KMS-11 (cell line): ENCODE measurements around the gene AJUBA.

Source experiments
- H2AFZ ChIP-seq: fragments of 200-600 bp; sonication (generic); 2 replicates; pipeline ENCODE4 v1.6.1; 2016; ENCODE audit warnings: antibody characterized with exemption, mixed run types, low read depth
- H3K27ac ChIP-seq: fragments of 200-600 bp; sonication (generic); 2 replicates; pipeline ENCODE4 v1.6.1; 2016; ENCODE audit warnings: mild to moderate bottlenecking, mixed run types
- H3K27me3 ChIP-seq: fragments of 200-600 bp; sonication (generic); 2 replicates; pipeline ENCODE4 v1.6.1; 2017; ENCODE audit warnings: mild to moderate bottlenecking, low read depth, mixed run types, moderate library complexity; ENCODE audit not compliant: insufficient read depth
- H3K36me3 ChIP-seq: fragments of 200-600 bp; sonication (generic); 2 replicates; pipeline ENCODE4 v1.6.1; 2017; ENCODE audit warnings: mild to moderate bottlenecking, mixed run types; ENCODE audit not compliant: insufficient read depth
- H3K4me1 ChIP-seq: fragments of 200-600 bp; sonication (generic); 2 replicates; pipeline ENCODE4 v1.6.1; 2016; ENCODE audit warnings: mild to moderate bottlenecking, low read depth, mixed run types; ENCODE audit not compliant: poor library complexity, severe bottlenecking
- H3K4me2 ChIP-seq: fragments of 200-600 bp; sonication (generic); 2 replicates; pipeline ENCODE4 v1.7.0; 2016; ENCODE audit warnings: mild to moderate bottlenecking, mixed run types
- H3K4me3 ChIP-seq: fragments of 200-600 bp; sonication (generic); IDR thresholded peaks from 2 replicates; pipeline ENCODE4 v1.6.1; 2017; ENCODE audit warnings: low read depth, low read length, mixed read lengths; ENCODE audit not compliant: insufficient read depth
- H3K79me2 ChIP-seq: fragments of 200-600 bp; sonication (generic); 2 replicates; pipeline ENCODE4 v1.6.1; 2016; ENCODE audit warnings: low read depth, mixed run types; ENCODE audit not compliant: insufficient read depth
- H3K9ac ChIP-seq: fragments of 200-600 bp; sonication (generic); 2 replicates; pipeline ENCODE4 v1.6.1; 2016; ENCODE audit warnings: mild to moderate bottlenecking, mixed run types
- H4K20me1 ChIP-seq: fragments of 200-600 bp; sonication (generic); 2 replicates; pipeline ENCODE4 v1.6.1; 2016; ENCODE audit warnings: mild to moderate bottlenecking, mixed run types; ENCODE audit not compliant: insufficient read depth
- CTCF ChIP-seq: fragments of 200-600 bp; sonication (generic); conservative IDR thresholded peaks from 2 replicates; pipeline ENCODE4 v1.6.1; 2017; ENCODE audit warnings: low read depth, mild to moderate bottlenecking, antibody characterized with exemption, low read length, moderate library complexity, mixed read lengths

The AJUBA gene

GRCh38 chr14:22982477-22983245 is at the start of gene AJUBA:
TSS of gene AJUBA (minus strand) at chr14:22982551. CDS start at chr14:22982266, 285 bp downstream.
- Histone ChIP-seq H3K79me2 (no peaks in the 10 kb centered on the region), H3K4me2 (peak within 1 kb of the TSS; percentile 38), H3K4me1 (no peaks in the 10 kb centered on the region), H3K36me3 (no peaks in the 10 kb centered on the region), H3K4me3 (no peak within 1 kb of the TSS), H3K9ac (no peak within 1 kb of the TSS), H4K20me1 (no peaks in the 10 kb centered on the region), H3K27me3 (no peaks in the 10 kb centered on the region), H2AFZ (peak within 1 kb of the TSS; percentile 38; the same call in 1 of the 2 replicates), H3K27ac (no peak within 1 kb of the TSS)
- no peak for TF ChIP-seq CTCF

- no peak for TF ChIP-seq CTCF
- peaks cover 17% of the 10 kb centered on the region for H3K79me2 ChIP-seq
- H3K4me2 ChIP-seq, result no peak overlapping the region
- H3K4me1 ChIP-seq, result peaks cover 12% of the 10 kb centered on the region
- H3K36me3 ChIP-seq, result 0 out of 2 replicates have a peak, but pooled peaks cover 6% of the 10 kb centered on the region
- H3K9ac ChIP-seq, result no peak overlapping the region
- no peaks in the 10 kb centered on the region for H4K20me1 ChIP-seq
- no peaks in the 10 kb centered on the region for H3K27me3 ChIP-seq
- H3K4me3 ChIP-seq, result no peak overlapping the region
- H2AFZ ChIP-seq, result no peak overlapping the region
- no peak overlapping the region for H3K27ac ChIP-seq
Measured at GRCh38 chr14:23030936-23031335, 48.6 kb upstream of the AJUBA start.

DNA sequence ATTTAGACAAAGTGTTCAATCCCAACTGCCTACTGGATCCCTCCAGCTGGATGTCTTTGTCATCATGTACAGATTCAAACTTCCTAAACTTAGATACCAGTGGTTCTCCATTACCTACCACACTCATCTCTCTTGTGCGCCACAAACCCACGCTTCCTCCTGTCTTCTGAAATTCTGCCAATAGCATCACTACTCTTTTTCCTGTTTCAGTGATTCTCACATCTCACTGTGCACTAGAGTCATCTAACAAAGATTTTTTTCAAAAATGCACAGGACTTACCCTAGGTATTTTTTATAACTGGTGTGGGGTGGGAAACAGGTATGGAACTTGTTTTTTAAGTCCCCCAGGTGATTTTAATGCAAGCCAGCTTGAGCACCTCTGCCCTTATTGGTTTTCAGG is 46.4 kb upstream of the AJUBA start:
- no peak for TF ChIP-seq CTCF
- Histone ChIP-seq H3K4me2 (no peak overlapping the region), H3K9ac (no peak overlapping the region), H3K36me3 (0 out of 2 replicates have a peak, but pooled peaks cover 6% of the 10 kb centered on the region), H3K79me2 (peaks cover 10% of the 10 kb centered on the region), H2AFZ (no peak overlapping the region), H3K27ac (no peak overlapping the region), H3K27me3 (no peaks in the 10 kb centered on the region), H4K20me1 (no peaks in the 10 kb centered on the region), H3K4me3 (no peak overlapping the region), H3K4me1 (peaks cover 4% of the 10 kb centered on the region)

- Histone ChIP-seq H3K79me2 (no peaks in the 10 kb centered on the region), H4K20me1 (no peaks in the 10 kb centered on the region), H3K27me3 (no peaks in the 10 kb centered on the region), H3K27ac (no peak overlapping the region), H3K4me3 (no peak overlapping the region), H3K36me3 (no peaks in the 10 kb centered on the region), H3K4me1 (no peaks in the 10 kb centered on the region), H3K4me2 (no peak overlapping the region), H3K9ac (no peak overlapping the region), H2AFZ (no peak overlapping the region)
- no peak for TF ChIP-seq CTCF
Measured at GRCh38 chr14:23025151-23025814, 42.9 kb upstream of the AJUBA start.
